Measurements from ENCODE around the gene AKAP8L.

Gene AKAP8L

DNA sequence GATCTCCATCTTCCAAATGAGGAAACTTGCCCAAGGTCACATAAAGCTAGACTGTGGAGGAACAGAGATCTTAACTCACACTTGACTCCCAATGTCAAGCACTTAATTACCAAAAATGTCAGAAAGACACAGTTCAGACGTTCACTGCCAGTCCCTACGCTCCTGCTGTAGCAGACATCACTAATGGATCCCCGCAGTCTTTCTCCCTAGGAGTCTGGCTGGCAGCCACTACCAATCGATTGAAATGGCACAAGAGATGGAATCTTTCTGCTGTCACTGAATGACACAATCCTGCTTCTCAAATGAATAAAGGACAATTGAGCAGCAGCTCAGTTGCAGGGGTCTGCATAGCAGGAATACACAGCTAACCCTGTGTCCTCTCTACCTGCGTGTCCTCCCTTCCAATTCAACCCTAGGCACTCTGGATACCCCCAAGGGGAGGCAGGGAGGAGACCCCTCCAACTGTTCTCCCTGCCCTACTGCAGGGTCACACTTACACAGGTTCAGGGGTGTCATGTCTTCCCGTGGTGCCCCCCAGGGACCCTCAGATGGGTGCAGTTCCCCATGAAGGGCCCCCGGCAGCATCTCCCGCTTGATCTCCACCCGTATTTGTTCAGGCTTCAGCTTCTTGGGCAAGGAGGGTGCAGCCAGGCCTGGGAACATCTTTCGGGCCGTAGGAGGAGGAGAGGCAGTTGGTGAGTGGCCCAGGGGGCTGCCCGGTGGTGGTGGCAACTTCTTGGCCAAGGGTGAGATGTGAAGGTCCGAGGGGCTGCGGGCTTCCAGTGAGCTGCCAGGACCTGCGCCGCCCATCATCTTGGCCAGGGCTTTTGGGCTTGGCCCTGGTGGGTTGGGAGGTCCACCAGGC, 7.9 kb upstream of the AKAP8L start:
- no peaks in the 10 kb centered on the region for H3K9me3 ChIP-seq (ENCODE audit: control insufficient read depth, low read length)
- H3K27ac ChIP-seq (ENCODE audit: insufficient read depth, low read depth, low read length, poor library complexity, severe bottlenecking), result no peak overlapping the region
- H3K27me3 ChIP-seq (ENCODE audit: control insufficient read depth, insufficient read depth, low read length, poor library complexity, severe bottlenecking), result no peaks in the 10 kb centered on the region
- no peak overlapping the region for H3K4me3 ChIP-seq (ENCODE audit: insufficient read depth, low read depth, low read length)
- peaks cover 41% of the 10 kb centered on the region for H3K36me3 ChIP-seq (ENCODE audit: control insufficient read depth, insufficient read depth, low read length)
- 94% methylated on average over 16 of the region's 16 CpGs for WGBS, 2 experiments
- peaks cover 10% of the 10 kb centered on the region for H3K4me1 ChIP-seq (ENCODE audit: control insufficient read depth, insufficient read depth, low read length)

DNA sequence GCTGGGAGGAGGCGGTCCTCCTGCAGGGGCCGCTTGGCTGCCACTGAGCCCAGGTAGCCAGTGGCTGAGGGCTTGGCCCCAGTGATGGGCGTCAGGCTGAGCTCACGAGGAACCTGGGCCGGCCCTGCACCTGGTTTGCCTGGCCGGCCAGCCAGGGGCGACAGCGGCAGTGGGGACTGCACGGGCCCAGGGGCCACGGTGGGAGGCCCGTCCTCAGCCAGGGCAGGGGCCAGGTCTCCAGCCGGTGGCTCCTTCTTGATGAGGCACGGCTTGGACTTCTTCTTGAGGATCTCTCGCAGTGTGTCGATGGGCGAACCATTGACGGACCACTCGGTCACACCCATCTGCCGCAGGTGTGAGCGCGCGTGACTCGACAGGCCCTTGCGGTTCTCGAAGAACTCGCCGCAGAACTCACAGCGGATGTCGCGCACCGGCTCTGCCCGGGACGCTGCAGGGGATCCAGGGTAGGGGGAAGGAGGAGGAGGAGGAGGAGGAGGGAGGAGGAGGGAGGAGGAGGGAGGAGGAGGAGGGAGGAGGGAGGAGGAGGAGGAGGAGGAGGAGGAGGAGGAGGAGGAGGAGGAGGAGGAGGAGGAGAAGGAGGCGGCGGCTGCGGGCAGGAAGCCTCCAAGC, 6.6 kb upstream of the AKAP8L start:
- H3K4me3 ChIP-seq (ENCODE audit: insufficient read depth, low read depth, low read length), result no peak overlapping the region
- H3K36me3 ChIP-seq (ENCODE audit: control insufficient read depth, insufficient read depth, low read length), result peaks cover 41% of the 10 kb centered on the region
- no peaks in the 10 kb centered on the region for H3K27me3 ChIP-seq (ENCODE audit: control insufficient read depth, insufficient read depth, low read length, poor library complexity, severe bottlenecking)
- H3K27ac ChIP-seq (ENCODE audit: insufficient read depth, low read depth, low read length, poor library complexity, severe bottlenecking), result no peak overlapping the region
- WGBS, 2 experiments, result 93 to 95% methylated on average over 25 to 34 of the region's 36 CpGs
- H3K9me3 ChIP-seq (ENCODE audit: control insufficient read depth, low read length), result no peaks in the 10 kb centered on the region
- no peaks in the 10 kb centered on the region for H3K4me1 ChIP-seq (ENCODE audit: control insufficient read depth, insufficient read depth, low read length)

DNA sequence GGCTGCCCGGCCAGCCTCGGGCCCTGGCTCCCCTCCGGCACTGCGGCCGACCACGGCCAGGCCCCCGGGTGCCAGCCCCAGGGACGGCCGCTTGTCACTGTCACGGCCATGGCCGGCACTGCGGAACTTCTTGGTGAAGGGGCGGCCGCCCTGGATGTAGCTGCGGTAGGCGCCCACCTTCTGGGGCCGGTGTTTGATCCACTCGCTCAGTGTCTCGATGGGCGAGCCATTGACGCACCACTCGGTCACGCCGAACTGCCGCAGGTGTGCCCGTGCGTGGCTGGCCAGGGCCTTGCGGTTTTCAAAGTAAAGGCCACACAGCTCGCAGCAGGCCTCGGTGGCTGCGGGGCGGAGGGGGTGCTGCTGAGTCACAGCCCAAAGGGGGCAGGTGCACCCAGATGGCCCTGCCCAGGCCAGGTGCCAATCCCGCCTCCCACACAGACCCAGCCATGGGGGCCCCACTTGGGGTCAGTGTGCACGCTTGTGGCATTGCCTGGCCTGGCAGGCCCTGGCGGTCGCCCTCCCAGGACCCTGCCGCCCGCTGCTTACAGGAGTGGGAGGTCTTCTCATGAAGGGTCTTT, 6.0 kb upstream of the AKAP8L start:
- Histone ChIP-seq H3K36me3 (ENCODE audit: control insufficient read depth, insufficient read depth, low read length) (peaks cover 41% of the 10 kb centered on the region), H3K27ac (ENCODE audit: insufficient read depth, low read depth, low read length, poor library complexity, severe bottlenecking) (no peak overlapping the region), H3K4me1 (ENCODE audit: control insufficient read depth, insufficient read depth, low read length) (no peaks in the 10 kb centered on the region), H3K4me3 (ENCODE audit: insufficient read depth, low read depth, low read length) (no peak overlapping the region), H3K9me3 (ENCODE audit: control insufficient read depth, low read length) (no peaks in the 10 kb centered on the region), H3K27me3 (ENCODE audit: control insufficient read depth, insufficient read depth, low read length, poor library complexity, severe bottlenecking) (no peaks in the 10 kb centered on the region)
- 97% methylated on average over 38 of the region's 38 CpGs for WGBS, 2 experiments

DNA sequence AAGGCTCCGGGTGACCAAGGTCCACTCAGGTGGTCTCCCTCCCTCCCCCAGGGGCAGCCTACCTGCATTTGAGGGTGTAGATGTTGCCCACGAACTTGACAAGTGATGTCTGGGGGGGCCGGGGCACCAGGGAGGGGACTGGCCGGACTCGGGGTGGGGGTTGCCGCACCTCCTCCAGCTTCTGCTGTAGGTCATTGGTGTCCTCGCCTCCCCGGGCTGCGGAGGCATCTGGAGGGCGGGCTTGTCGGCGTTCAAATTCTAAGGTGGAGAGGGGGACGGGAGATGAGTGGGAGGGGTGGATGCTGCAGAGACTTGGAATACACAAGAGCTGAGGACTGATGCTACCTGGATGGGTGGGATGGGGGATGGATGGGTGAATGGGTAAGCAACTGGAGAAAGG, 5.3 kb upstream of the AKAP8L start:
- H3K9me3 ChIP-seq (ENCODE audit: control insufficient read depth, low read length), result no peaks in the 10 kb centered on the region
- 97 to 100% methylated on average over 13 of the region's 13 CpGs for WGBS, 2 experiments
- H3K27ac ChIP-seq (ENCODE audit: insufficient read depth, low read depth, low read length, poor library complexity, severe bottlenecking), result no peak overlapping the region
- H3K36me3 ChIP-seq (ENCODE audit: control insufficient read depth, insufficient read depth, low read length), result peaks cover 41% of the 10 kb centered on the region
- H3K27me3 ChIP-seq (ENCODE audit: control insufficient read depth, insufficient read depth, low read length, poor library complexity, severe bottlenecking), result no peaks in the 10 kb centered on the region
- no peak overlapping the region for H3K4me3 ChIP-seq (ENCODE audit: insufficient read depth, low read depth, low read length)
- H3K4me1 ChIP-seq (ENCODE audit: control insufficient read depth, insufficient read depth, low read length), result no peaks in the 10 kb centered on the region

GRCh38 chr19:15423130-15423529, 4.3 kb upstream of the AKAP8L start:
- 96 to 97% methylated on average over 6 of the region's 6 CpGs for WGBS, 2 experiments
- H3K36me3 ChIP-seq (ENCODE audit: control insufficient read depth, insufficient read depth, low read length), result peaks cover 41% of the 10 kb centered on the region
- H3K4me3 ChIP-seq (ENCODE audit: insufficient read depth, low read depth, low read length), result no peak overlapping the region
- no peaks in the 10 kb centered on the region for H3K9me3 ChIP-seq (ENCODE audit: control insufficient read depth, low read length)
- H3K27me3 ChIP-seq (ENCODE audit: control insufficient read depth, insufficient read depth, low read length, poor library complexity, severe bottlenecking), result no peaks in the 10 kb centered on the region
- H3K4me1 ChIP-seq (ENCODE audit: control insufficient read depth, insufficient read depth, low read length), result no peaks in the 10 kb centered on the region
- H3K27ac ChIP-seq (ENCODE audit: insufficient read depth, low read depth, low read length, poor library complexity, severe bottlenecking), result no peak overlapping the region

- H3K4me3 ChIP-seq (ENCODE audit: insufficient read depth, low read depth, low read length), result no peak overlapping the region
- H3K9me3 ChIP-seq (ENCODE audit: control insufficient read depth, low read length), result no peaks in the 10 kb centered on the region
- H3K36me3 ChIP-seq (ENCODE audit: control insufficient read depth, insufficient read depth, low read length), result peaks cover 41% of the 10 kb centered on the region
- WGBS, 2 experiments, result 93 to 95% methylated on average over 22 of the region's 22 CpGs
- H3K4me1 ChIP-seq (ENCODE audit: control insufficient read depth, insufficient read depth, low read length), result peaks cover under 1% of the 10 kb centered on the region
- H3K27me3 ChIP-seq (ENCODE audit: control insufficient read depth, insufficient read depth, low read length, poor library complexity, severe bottlenecking), result no peaks in the 10 kb centered on the region
- no peak overlapping the region for H3K27ac ChIP-seq (ENCODE audit: insufficient read depth, low read depth, low read length, poor library complexity, severe bottlenecking)
Observed at GRCh38 chr19:15422296-15423075, 3.7 kb upstream of the AKAP8L start.

DNA sequence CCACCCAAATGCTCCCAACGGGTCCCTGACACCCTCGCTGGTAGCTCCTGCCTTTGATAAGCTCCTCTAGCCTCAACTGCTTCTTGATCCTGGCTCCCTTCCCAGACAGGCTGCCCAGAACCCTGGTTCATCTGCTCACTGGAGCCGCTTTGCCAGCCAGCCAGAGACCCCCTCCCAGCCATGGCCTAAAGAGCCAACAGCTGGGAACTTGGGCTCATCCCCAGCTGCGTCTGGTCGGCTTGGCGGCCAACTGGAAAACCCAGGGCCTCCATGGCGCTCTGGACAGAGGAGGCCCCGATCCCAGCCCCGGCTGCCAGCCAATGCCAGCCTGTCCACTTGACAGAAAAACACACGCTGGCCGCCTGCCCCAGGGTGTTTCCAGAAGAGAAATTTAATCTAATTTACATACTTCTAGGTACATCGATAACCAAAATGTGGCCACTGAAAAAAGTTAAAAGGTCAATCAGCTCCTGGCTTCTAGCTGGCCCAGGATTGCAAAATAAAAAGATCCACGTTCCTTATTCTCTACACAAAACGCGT, 3.0 kb upstream of the AKAP8L start:
- Histone ChIP-seq H3K9me3 (ENCODE audit: control insufficient read depth, low read length) (no peaks in the 10 kb centered on the region), H3K4me1 (ENCODE audit: control insufficient read depth, insufficient read depth, low read length) (peaks cover 7% of the 10 kb centered on the region), H3K27ac (ENCODE audit: insufficient read depth, low read depth, low read length, poor library complexity, severe bottlenecking) (no peak overlapping the region), H3K4me3 (ENCODE audit: insufficient read depth, low read depth, low read length) (no peak overlapping the region), H3K27me3 (ENCODE audit: control insufficient read depth, insufficient read depth, low read length, poor library complexity, severe bottlenecking) (no peaks in the 10 kb centered on the region), H3K36me3 (ENCODE audit: control insufficient read depth, insufficient read depth, low read length) (peaks cover 34% of the 10 kb centered on the region)
- 93% methylated on average over 13 to 15 of the region's 15 CpGs for WGBS, 2 experiments

DNA sequence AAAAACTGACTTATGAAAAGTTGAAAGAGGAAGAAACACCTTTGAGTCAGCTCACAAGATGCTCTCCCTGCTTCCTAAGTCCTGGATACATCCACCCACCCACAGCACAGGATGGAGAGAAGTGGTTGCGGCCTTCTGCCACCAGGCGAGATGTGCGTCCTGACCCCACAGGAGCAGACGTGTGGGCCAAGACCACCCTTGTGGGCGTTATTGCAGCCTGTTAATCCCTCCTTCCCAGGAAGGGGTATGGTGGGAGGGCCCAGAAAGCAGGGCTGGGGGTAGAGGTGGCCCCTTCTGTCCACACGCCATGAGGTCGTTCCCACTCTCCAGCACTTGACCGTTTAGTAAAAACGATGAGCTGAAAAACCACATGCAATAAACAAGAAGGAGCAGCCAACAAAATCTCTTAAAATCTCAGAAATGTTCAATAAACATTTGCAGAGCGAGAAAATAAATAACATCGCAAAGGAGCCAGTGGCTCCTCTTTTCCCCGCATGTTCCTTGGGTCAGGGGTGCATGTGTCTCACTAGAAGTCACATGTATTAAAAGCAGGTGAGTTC, 2.4 kb upstream of the AKAP8L start:
- no peaks in the 10 kb centered on the region for H3K27me3 ChIP-seq (ENCODE audit: control insufficient read depth, insufficient read depth, low read length, poor library complexity, severe bottlenecking)
- peaks cover 7% of the 10 kb centered on the region for H3K4me1 ChIP-seq (ENCODE audit: control insufficient read depth, insufficient read depth, low read length)
- H3K36me3 ChIP-seq (ENCODE audit: control insufficient read depth, insufficient read depth, low read length), result peaks cover 28% of the 10 kb centered on the region
- H3K27ac ChIP-seq (ENCODE audit: insufficient read depth, low read depth, low read length, poor library complexity, severe bottlenecking), result no peak overlapping the region
- WGBS, 2 experiments, result 92 to 95% methylated on average over 12 of the region's 12 CpGs
- no peaks in the 10 kb centered on the region for H3K9me3 ChIP-seq (ENCODE audit: control insufficient read depth, low read length)
- no peak overlapping the region for H3K4me3 ChIP-seq (ENCODE audit: insufficient read depth, low read depth, low read length)

DNA sequence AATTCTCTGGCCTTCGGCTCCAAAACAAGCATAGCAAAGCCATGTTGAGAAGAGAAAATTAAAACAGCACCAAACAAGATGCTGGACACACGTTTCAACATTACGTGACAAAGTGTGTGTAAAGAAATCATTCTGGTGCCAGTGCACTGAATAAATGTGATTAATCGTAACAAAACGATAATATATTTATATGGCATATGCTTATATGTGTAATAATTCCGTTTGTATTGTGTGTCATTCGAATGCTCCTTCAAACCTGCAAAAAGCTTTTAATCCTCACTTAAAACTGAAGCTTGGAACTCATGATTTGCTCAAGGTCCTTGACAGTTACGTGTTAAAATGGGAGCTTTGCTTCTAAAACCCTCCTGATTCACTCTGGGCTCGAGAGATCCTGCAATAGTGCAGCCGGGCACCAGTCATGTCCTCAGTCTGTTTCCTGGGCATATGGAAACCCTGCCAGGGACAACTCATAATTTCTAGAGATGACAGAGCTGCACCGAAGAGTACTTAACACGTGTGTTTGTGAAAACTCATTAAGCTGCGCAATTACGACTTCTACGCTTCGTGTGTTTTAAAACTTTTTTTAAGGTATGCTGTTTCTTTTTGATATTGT, 731 bp upstream of the AKAP8L start:
- H3K27ac ChIP-seq (ENCODE audit: insufficient read depth, low read depth, low read length, poor library complexity, severe bottlenecking), result no peak overlapping the region
- no peak overlapping the region for H3K4me3 ChIP-seq (ENCODE audit: insufficient read depth, low read depth, low read length)
- H3K27me3 ChIP-seq (ENCODE audit: control insufficient read depth, insufficient read depth, low read length, poor library complexity, severe bottlenecking), result no peaks in the 10 kb centered on the region
- peaks cover 22% of the 10 kb centered on the region for H3K36me3 ChIP-seq (ENCODE audit: control insufficient read depth, insufficient read depth, low read length)
- H3K9me3 ChIP-seq (ENCODE audit: control insufficient read depth, low read length), result no peaks in the 10 kb centered on the region
- H3K4me1 ChIP-seq (ENCODE audit: control insufficient read depth, insufficient read depth, low read length), result peaks cover 7% of the 10 kb centered on the region
- 68 to 71% methylated on average over 15 to 16 of the region's 16 CpGs for WGBS, 2 experiments
